Aorta (tissue), 5 donors: Measurements from ENCODE around the gene NMT2. TPM values are rescaled to one million over a fixed set of nuclear protein-coding genes. Genes with fewer than 3 reads are reported as not detected.

Source experiments
- ATAC-seq: fragments of 200-7000 bp; cut with Tn5 transposase; one replicate; pipeline ENCODE4 v1.9.1; 2022; ENCODE audit warnings: moderate library complexity; ENCODE audit not compliant: low FRiP score
- DNase-seq, 2 donors: peaks; one replicate each; pipeline ENCODE4 v3.0.0-alpha.2; 2020
- H3K27ac ChIP-seq, 2 donors: one replicate each; pipeline ENCODE4 v1.5.1; 2013; ENCODE audit warnings: low read length in 2 of 2, mild to moderate bottlenecking in 2 of 2, moderate library complexity in 2 of 2, control low read depth in 1 of 2, inconsistent platforms in 1 of 2, low read depth in 1 of 2
- H3K27me3 ChIP-seq, 2 donors: one replicate each; pipeline ENCODE4 v1.6.1; 2013; ENCODE audit warnings: control low read depth in 1 of 2, low read length in 1 of 2, mild to moderate bottlenecking in 1 of 2, moderate library complexity in 1 of 2; ENCODE audit not compliant: insufficient read depth in 2 of 2, control insufficient read depth in 1 of 2
- H3K36me3 ChIP-seq, 2 donors: one replicate each; pipeline ENCODE4 v1.6.1; 2013; ENCODE audit warnings: control low read depth in 1 of 2, low read length in 1 of 2, mild to moderate bottlenecking in 1 of 2; ENCODE audit not compliant: insufficient read depth in 2 of 2, control insufficient read depth in 1 of 2
- H3K4me1 ChIP-seq, 2 donors: one replicate each; pipeline ENCODE4 v1.6.1; 2013; ENCODE audit warnings: low read length in 2 of 2, control low read depth in 1 of 2, mild to moderate bottlenecking in 1 of 2, moderate library complexity in 1 of 2; ENCODE audit not compliant: insufficient read depth in 2 of 2, control insufficient read depth in 1 of 2
- H3K4me3 ChIP-seq, 2 donors: one replicate each; pipeline ENCODE4 v1.5.1; 2013; ENCODE audit warnings: low read length in 2 of 2, control low read depth in 1 of 2, mild to moderate bottlenecking in 1 of 2
- H3K9me3 ChIP-seq: one replicate; pipeline ENCODE4 v1.6.1; 2013; ENCODE audit warnings: mild to moderate bottlenecking, low read length; ENCODE audit not compliant: control insufficient read depth
- WGBS, 2 donors: extraction: QIAGEN DNeasy Blood & Tissue Kit; methylation state at CpG; one replicate each; pipeline ENCODE4 v1.1.7; 2013; 5-methylcytosine and 5-hydroxymethylcytosine counted together
- intact Hi-C, 2 donors: fragments of 100-400 bp; cut with DNase I; formaldehyde crosslinking; loops; one replicate each; pipeline versions ENCODE4 v1.14.2 to v1.15.0; 2022
- polyA plus RNA-seq, 2 donors: library from polyadenylated mRNA; stranded (reverse); fragments of 200-250 nt; gene quantifications; one replicate each; pipeline ENCODE4 v1.2.3, GENCODE V29; 2013
- total RNA-seq, 2 donors: library from RNA; stranded (reverse); fragmentation: NEBNext Ultra II Directional; extraction: Animal tissue kit (Norgen Biotek cat#: 25700); gene quantifications; one replicate each; pipeline ENCODE4 v1.2.1, GENCODE V29; 2021
- donor health status: healthy with polysubstance abuse.
- donor health status: Bipolar disorder and iron deficiency.
- donor health status: DM: no; HTN: no; CAD: no.
- donor health status: DM: no; HTN: no; CAD: no.
- donor health status: DM: yes; HTN: yes; CAD: no.

The NMT2 gene
- total and polyA plus RNA-seq, 4 donors: 11.9 to 20.4 (median 12.2) TPM

GRCh38 chr10:15140698-15141097 lies 27.8 kb downstream of the NMT2 start:
- H3K27me3 ChIP-seq: no peaks in the 10 kb centered on the region
- no peak overlapping the region for H3K27ac ChIP-seq
- H3K36me3 ChIP-seq: no peaks in the 10 kb centered on the region
- intact Hi-C loops: no loop called here
- ATAC-seq (no peak), DNase-seq (no peak)
- no peak overlapping the region for H3K4me3 ChIP-seq
- H3K4me1 ChIP-seq: no peaks in the 10 kb centered on the region
- whole genome bisulfite sequencing, 2 donors: 85 to 87% methylated on average over 7 of the region's 7 CpGs
- H3K9me3 ChIP-seq: no peaks in the 10 kb centered on the region

- H3K4me1 ChIP-seq: no peaks in the 10 kb centered on the region
- H3K27ac ChIP-seq: no peak overlapping the region
- WGBS, 2 donors: 99 to 100% methylated on average over 1 of the region's 1 CpG
- H3K36me3 ChIP-seq: peaks cover 0 to 7% of the 10 kb centered on the region in 2 donors
- no peak overlapping the region for H3K4me3 ChIP-seq
- ATAC-seq (no peak), DNase-seq (no peak)
- H3K27me3 ChIP-seq: no peaks in the 10 kb centered on the region
- intact Hi-C loops: no loop called here
- no peaks in the 10 kb centered on the region for H3K9me3 ChIP-seq
These were observed 30.9 kb downstream of the NMT2 start for GRCh38 chr10:15137636-15138035.

- no peaks in the 10 kb centered on the region for H3K4me1 ChIP-seq
- no peaks in the 10 kb centered on the region for H3K27me3 ChIP-seq
- H3K36me3 ChIP-seq: peaks cover 0 to 7% of the 10 kb centered on the region in 2 donors
- H3K9me3 ChIP-seq: no peaks in the 10 kb centered on the region
- WGBS, 2 donors: 86 to 90% methylated on average over 4 of the region's 4 CpGs
- no peak for DNase-seq
- ATAC-seq: no peak
- H3K4me3 ChIP-seq: no peak overlapping the region
- no peak overlapping the region for H3K27ac ChIP-seq
- intact Hi-C loops: no loop called here
These were observed 31.5 kb downstream of the NMT2 start for GRCh38 chr10:15137036-15137359.

- Histone ChIP-seq H3K27me3 (no peaks in the 10 kb centered on the region), H3K9me3 (no peaks in the 10 kb centered on the region), H3K4me3 (no peak overlapping the region), H3K36me3 (peaks cover 0 to 7% of the 10 kb centered on the region in 2 donors), H3K27ac (no peak overlapping the region), H3K4me1 (no peaks in the 10 kb centered on the region)
- 87 to 95% methylated on average over 11 of the region's 11 CpGs for WGBS, 2 donors
- intact Hi-C loops: no loop called here
- no peak for ATAC-seq
- DNase-seq: no peak
These were observed 32.1 kb downstream of the NMT2 start for GRCh38 chr10:15136129-15137035.

GRCh38 chr10:15131330-15131729 lies 37.2 kb downstream of the NMT2 start:
- intact Hi-C loops: no loop called here
- Histone ChIP-seq H3K36me3 (peaks cover 0 to 7% of the 10 kb centered on the region in 2 donors), H3K27ac (no peak overlapping the region), H3K27me3 (no peaks in the 10 kb centered on the region), H3K4me1 (no peaks in the 10 kb centered on the region), H3K9me3 (no peaks in the 10 kb centered on the region), H3K4me3 (no peak overlapping the region)
- ATAC-seq: no peak
- DNase-seq: no peak
- WGBS, 2 donors: 98 to 100% methylated on average over 5 of the region's 5 CpGs

- H3K27ac ChIP-seq: no peak overlapping the region
- H3K36me3 ChIP-seq: peaks cover 0 to 1% of the 10 kb centered on the region in 2 donors
- 87% methylated on average over 3 of the region's 3 CpGs for WGBS, 2 donors
- ATAC-seq (no peak), DNase-seq (no peak)
- H3K4me3 ChIP-seq: no peak overlapping the region
- no peaks in the 10 kb centered on the region for H3K9me3 ChIP-seq
- intact Hi-C loops: no loop called here
- no peaks in the 10 kb centered on the region for H3K27me3 ChIP-seq
- no peaks in the 10 kb centered on the region for H3K4me1 ChIP-seq
These were observed 43.6 kb downstream of the NMT2 start for GRCh38 chr10:15124908-15125307.

GRCh38 chr10:15124190-15124589 lies 44.3 kb downstream of the NMT2 start:
- H3K9me3 ChIP-seq: no peaks in the 10 kb centered on the region
- DNase-seq (no peak), ATAC-seq (no peak)
- H3K27ac ChIP-seq: no peak overlapping the region
- no peaks in the 10 kb centered on the region for H3K27me3 ChIP-seq
- peaks cover 1 to 5% of the 10 kb centered on the region in 2 donors for H3K36me3 ChIP-seq
- 95 to 96% methylated on average over 9 of the region's 9 CpGs for WGBS, 2 donors
- no peak overlapping the region for H3K4me3 ChIP-seq
- intact Hi-C loops: no loop called here
- no peaks in the 10 kb centered on the region for H3K4me1 ChIP-seq

GRCh38 chr10:15123749-15124184 lies 44.7 kb downstream of the NMT2 start:
- Histone ChIP-seq H3K27ac (no peak overlapping the region), H3K36me3 (peaks cover 1 to 9% of the 10 kb centered on the region in 2 donors), H3K4me3 (no peak overlapping the region), H3K27me3 (no peaks in the 10 kb centered on the region), H3K4me1 (no peaks in the 10 kb centered on the region), H3K9me3 (no peaks in the 10 kb centered on the region)
- DNase-seq (no peak), ATAC-seq (no peak)
- intact Hi-C loops: no loop called here
- 54 to 62% methylated on average over 3 of the region's 3 CpGs for WGBS, 2 donors

GRCh38 chr10:15122477-15123030 lies 45.9 kb downstream of the NMT2 start:
- H3K9me3 ChIP-seq: no peaks in the 10 kb centered on the region
- no peaks in the 10 kb centered on the region for H3K27me3 ChIP-seq
- ATAC-seq: no peak
- intact Hi-C loops: no loop called here
- no peak for DNase-seq
- 76 to 80% methylated on average over 9 of the region's 9 CpGs for WGBS, 2 donors
- peaks cover 1 to 11% of the 10 kb centered on the region in 2 donors for H3K36me3 ChIP-seq
- no peak overlapping the region for H3K4me3 ChIP-seq
- H3K4me1 ChIP-seq: no peaks in the 10 kb centered on the region
- no peak overlapping the region for H3K27ac ChIP-seq
